GM21576 (cell line): ENCODE data around the gene CD3G.
"Not testable (repeated sequence)": the region's sequence is repeated elsewhere in the genome, so short reads cannot be mapped to it uniquely, and the experiment has no call there.

Source experiments
- ATAC-seq: cut with Tn5 transposase; IDR thresholded peaks from one replicate; pipeline ENCODE4 v1.9.1; 2021; ENCODE audit warnings: mild to moderate bottlenecking, moderate library complexity; ENCODE audit not compliant: unreplicated experiment

CD3G gene

DNA sequence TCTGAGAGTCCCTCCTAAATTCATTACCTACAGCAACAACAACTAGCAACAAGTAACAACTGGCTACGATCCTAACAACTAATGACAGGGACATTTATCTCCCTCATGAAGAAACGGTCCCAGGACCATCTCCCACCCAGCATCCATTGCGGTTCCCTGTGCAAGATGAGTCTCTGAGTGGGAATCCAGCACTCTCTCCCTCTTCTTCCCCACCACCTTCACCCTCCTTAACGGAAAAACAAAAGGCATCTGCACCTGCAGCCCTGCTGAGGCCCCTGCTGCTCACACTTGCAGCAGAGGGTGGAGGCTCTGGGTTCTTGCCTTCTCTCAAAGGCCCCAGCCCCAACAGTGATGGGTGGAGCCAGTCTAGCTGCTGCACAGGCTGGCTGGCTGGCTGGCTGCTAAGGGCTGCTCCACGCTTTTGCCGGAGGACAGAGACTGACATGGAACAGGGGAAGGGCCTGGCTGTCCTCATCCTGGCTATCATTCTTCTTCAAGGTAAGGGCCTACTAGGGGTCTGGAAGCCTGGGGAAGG lies at the start of gene CD3G:
CD3G (plus strand) TSS at position 364 of the 535 bp plus-strand sequence; CDS start at position 444, 80 bp downstream.
- no peak for ATAC-seq

DNA sequence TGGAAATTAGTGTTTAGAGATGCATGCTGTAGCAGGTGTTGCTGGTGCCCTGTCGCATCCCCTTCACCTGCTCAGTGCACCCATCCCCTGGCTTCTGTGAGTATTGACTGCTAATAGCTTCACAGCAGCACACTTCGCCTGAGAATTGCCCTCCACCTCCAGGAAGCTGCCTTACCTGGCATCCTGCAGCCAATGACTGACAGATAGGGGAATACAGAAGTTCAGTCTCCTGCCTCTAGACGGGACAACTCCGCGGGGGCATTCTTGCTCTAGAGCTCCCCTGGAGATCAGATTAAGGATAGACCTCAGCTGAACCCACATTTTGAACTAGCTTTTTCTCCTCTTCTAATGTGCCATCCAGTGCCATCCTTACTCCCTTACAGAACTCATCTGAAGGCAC lies 48.9 kb upstream of the CD3G start:
- ATAC-seq = no peak

DNA sequence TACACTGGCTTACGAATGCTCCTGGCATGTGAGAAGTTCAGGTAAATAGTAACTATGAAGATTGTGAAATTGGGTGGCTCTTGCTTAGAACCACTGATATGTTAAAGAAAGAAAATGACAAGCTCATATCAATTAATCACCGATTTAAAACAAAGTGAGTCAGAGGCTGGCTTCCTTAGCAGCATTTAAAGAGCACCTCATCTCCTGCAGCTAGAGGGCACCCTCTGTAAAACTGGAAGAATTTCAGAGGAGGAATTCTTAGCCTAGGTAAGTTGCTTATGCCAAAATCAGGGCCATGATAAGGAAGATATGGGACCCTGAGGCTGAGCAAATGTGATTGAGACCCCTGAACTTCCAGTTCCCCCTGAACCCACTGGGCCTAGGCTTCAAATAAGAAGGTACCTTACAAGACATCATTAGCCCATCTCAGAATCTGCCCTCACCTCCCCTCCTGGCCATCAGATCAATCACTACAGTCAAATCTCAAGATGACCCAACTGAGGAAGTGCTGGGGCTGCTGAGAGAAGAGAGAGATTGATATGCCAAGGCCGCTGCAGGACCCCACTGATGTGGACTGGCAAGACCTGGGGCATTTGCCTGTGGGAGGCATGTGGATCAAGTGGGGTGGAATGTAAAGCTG lies 48.2 kb upstream of the CD3G start:
- no peak for ATAC-seq

- no peak for ATAC-seq
These were observed 42.4 kb upstream of the CD3G start for GRCh38 chr11:118301600-118302195.

- ATAC-seq = no peak
These were observed 39.9 kb upstream of the CD3G start for GRCh38 chr11:118304227-118304567.

- ATAC-seq = no peak
These were observed 39.4 kb upstream of the CD3G start, which contains the start of gene CD3E for GRCh38 chr11:118304568-118305248. Gene CD3E (plus strand): TSS chr11:118304730. CDS start chr11:118304953, 223 bp downstream.

DNA sequence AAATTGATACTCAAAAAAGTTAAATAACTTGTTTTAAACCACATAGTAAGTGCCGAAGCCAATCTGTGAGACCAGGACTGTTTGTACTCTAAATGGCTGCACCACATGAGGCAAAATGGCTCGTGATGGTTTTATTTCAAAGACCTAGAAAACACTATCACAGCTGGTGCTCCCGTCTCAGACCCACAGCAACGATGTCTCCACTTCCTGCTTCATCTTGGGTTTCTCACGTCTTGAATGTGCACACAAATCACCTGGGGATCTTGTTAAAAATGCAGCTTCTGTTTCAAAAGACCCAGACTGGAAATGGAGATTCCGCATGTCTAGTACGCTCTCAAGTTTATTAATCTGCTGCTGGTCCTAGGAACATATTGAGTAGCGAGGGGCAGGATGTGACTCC lies 38.4 kb upstream of the CD3G start:
- no peak for ATAC-seq

GRCh38 chr11:118306556-118306955 lies 37.6 kb upstream of the CD3G start:
- no peak for ATAC-seq

DNA sequence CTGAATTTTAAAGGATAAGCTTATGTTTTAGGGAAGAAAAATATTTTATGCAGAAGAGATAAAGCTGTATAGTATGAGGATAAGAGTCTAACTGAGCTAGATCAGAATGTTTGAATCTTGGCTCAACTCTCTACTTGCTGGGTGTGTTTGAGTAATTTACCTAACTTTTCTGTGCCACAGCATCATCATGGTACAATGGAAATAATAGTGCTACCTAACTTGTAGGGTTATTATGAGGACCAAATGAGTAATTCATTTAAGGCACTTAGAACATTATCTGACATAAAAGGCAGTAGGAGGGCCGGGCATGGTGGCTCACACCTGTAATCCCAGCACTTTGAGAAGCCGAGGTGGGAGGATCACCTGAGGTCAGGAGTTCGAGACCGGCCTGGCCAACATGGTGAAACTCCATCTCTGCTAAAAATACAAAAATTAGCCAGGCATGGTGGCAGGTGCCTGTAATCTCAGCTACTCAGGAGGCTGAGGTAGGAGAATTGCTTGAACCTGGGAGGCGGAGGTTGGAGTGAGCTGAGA lies 35.1 kb upstream of the CD3G start:
- not testable (repeated sequence) for ATAC-seq

GRCh38 chr11:118310271-118310670 lies 33.9 kb upstream of the CD3G start:
- ATAC-seq = no peak

GRCh38 chr11:118310781-118311485 lies 33.2 kb upstream of the CD3G start:
- no peak for ATAC-seq

- ATAC-seq = no peak
These were observed 32.6 kb upstream of the CD3G start for GRCh38 chr11:118311518-118311917.

- ATAC-seq = no peak
These were observed 31.8 kb upstream of the CD3G start for GRCh38 chr11:118312328-118312727.

DNA sequence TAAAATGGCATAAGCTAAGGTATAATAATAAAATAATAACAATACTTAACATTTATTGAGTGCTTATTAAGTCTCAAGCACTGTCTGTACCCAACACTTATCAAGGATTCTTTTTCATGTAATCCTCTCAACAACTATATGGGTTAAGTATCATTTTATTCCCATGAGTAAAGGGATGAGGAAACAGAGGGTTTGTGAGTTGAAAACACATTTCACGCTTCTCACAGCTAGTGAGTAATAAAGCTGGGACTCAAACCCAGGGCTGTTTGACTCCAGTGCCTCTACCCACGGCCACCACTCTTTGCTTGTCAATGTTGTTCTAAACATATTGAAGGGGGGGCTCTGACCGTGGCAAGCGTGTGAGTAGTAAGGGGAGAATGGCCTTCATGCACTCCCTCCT lies 30.9 kb upstream of the CD3G start:
- no peak for ATAC-seq

DNA sequence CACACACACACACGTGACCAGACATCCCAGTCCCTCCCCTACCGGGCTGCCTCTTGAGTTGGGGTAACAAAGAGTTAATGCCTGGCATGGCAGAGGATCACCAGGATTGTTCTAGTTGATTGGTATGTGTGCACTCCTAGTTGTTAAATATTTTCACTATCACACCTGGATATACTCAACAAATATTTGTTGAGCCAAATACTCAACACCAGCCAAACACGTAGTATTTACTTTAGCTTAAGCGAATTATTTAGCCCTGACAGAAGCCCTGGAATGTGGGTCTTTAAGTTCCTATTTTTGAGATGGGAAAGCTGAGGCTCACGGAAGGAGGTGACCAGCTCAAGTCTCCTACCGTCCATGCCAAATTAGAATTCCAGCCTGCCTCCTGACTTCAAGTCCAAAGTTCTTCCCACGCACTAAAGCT lies 29.1 kb upstream of the CD3G start:
- ATAC-seq = no peak

DNA sequence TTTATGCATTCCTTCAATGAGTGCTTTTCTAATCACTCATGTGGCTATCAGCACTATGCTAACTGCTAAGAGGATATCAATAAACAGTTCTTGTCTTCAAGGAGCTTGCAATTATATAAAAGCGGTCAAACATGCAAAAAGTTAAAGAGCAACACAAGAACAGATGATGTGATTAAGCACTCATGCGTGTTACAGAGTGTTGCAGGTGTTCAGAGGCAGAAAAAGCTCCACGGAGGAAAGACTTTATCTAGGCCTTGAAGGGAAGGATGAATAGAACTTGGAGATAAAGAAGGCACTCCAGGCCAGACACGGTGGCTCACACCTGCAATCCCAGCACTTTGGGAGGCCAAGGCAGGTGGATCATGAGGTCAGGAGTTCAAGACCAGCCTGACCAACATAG lies 26.0 kb upstream of the CD3G start:
- ATAC-seq = no peak

DNA sequence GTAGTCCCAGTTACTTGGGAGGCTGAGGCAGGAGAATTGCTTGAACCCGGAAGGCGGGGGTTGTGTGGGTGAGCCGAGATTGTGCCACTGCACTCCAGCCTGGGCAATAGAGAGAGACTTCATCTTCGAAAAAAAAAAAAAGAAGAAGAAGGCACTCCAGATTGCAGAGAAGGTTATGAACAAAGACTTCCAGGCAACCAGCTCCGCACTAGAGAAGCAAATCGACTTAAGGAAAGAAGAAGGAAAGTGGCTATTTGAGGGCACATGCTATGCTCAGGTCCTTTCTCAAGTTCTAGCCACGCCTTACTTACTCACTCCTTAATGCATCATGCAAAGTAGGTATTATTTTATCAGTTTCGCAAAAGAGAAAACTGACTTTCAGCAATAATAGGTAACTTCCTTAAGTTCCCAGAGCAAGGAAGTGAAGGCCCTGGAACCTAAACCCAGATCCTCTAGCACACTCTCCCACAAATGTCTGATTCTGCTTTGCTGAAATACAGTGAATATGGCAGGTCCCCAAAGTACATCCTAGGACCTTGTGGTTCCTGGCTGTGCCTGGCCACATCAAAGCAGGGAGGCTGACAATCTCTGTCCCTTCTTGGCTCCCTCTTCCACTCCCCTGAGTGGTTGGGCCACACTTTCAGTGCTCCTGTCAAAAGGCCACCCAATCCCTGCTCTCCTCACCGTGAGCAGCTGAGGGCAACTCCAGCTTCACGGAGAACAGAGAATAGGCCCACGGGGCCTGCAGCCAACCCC lies 25.4 kb upstream of the CD3G start:
- ATAC-seq = no peak

DNA sequence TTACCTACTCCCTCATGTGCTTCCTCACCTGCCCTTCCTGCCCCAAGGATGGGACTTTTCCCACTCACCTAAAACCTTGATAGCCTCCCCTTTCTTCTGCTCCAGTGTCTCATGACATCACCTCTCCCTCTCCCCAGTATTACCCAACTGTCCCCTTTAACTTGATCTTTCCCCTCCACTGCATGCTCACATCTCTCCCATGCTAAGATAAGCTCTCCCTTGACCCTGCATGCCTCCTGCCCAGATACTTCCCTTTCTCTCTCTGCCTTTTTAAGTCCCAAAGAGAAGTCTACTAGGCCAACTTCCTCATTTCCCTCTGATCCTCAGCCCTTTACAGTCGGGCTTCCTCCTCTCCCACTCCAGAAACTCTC lies 24.8 kb upstream of the CD3G start:
- no peak for ATAC-seq

DNA sequence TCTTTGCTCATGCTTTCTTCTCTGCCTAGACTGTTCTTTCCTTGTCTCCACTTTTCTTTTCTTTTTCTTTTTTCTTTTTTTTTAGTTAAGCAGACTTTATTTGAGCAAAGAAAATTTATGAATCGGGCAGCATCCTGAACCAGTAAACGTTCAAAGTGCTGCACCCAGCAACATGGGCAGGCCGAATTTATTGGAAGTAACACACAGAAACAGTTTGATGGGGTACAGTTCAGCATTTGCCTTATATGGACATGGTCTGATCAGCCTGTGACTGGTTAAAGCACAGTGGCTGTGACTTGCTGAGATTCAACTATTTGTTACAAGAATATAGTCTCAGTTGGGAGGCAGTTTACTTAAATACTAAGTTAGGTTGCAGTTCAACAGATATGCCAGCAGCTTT lies 23.6 kb upstream of the CD3G start:
- ATAC-seq = no peak

DNA sequence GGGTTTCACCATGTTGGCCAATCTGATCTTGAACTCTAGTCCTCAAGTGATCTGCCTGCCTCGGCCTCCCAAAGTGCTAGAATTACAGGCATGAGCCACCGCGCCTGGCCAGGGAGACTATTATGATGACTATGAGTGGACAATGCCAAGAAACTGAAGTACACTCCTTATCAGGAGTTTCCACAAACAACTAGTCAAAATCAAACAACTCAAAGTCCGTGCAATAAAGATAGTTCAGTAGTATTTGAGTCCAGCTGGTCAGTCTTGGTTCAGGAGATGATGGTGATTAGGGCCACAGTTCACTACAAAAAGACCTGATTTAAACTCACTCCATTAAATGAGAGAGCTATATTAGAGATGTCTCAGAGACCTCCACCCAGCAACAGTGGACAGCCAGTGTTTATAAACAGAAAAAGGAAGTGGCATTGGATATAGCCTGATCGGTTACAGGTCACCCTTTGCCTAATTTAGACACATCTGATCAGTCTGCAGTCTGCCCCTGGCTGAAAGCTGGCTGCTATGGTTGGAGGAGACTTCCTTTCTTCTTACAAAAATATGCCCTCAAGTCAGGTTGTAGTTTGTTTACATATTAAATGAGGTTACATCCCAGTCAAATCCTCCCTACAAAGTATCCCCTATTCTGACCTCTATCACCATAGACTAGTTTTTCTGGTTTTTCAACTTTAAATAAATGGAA lies 22.6 kb upstream of the CD3G start:
- no peak for ATAC-seq
